GM18502 (cell line): Measurements from ENCODE around the gene KEAP1.

Experiments
- ATAC-seq: cut with Tn5 transposase; IDR thresholded peaks from one replicate; pipeline ENCODE4 v1.9.1; 2021; ENCODE audit warnings: mild to moderate bottlenecking; ENCODE audit not compliant: unreplicated experiment, poor library complexity

KEAP1 gene

GRCh38 chr19:10452726-10453618 is 50.2 kb downstream of the KEAP1 start:
- ATAC-seq: no peak

DNA sequence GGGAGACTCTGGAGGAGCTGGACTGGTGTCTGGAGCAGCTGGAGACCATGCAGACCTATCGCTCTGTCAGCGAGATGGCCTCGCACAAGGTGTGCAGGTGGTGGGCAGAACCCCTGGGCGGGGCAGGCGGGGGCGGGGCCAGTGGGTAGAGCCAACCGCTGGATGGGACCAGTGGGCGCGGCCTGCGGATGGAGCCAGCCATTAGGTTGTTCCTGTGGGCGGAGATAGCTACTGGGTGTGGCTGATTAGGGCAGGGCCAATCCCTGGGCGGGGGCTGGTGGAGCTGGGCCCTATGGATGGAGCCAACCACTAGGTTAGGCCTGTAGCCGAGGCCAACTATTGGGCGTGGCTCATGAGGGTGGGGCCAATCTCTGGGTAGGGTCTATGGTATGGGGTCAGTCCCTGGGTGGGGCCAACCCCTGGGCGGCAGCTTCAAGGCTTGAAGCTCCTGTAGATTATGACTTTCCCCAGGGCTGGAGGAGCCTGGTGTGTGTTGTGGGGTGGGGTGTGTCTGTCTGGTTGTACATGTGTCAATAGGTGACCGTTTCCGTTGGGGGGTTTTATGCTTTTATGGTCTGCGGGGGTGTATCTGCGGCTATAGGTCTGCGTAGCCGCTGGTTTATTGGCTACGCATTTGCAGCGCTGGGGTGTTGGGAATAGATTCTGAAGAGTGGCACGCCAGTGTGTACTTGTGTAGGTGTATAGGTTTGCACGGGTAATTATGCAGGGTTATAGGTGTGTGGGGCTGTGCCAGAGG is 52.1 kb downstream of the KEAP1 start:
- no peak for ATAC-seq

GRCh38 chr19:10450191-10450852 is 52.8 kb downstream of the KEAP1 start:
- no peak for ATAC-seq

GRCh38 chr19:10449037-10449436 is 54.1 kb downstream of the KEAP1 start:
- no peak for ATAC-seq

DNA sequence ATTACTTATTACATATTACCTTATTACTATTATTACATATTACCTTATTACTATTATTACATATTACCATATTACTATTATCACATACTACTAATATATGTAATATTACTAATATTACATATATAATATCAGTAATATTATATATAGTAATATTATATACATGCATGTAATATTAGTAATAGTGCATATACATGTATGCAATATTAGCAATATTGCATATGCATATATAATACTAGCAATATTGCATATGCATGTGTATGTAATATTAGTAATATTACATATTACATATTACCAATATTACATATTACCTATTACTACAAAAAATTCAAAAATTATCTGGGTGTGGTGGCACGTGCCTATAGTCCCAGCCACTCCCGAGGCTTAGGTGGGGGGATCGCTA is 60.5 kb downstream of the KEAP1 start:
- no peak for ATAC-seq

DNA sequence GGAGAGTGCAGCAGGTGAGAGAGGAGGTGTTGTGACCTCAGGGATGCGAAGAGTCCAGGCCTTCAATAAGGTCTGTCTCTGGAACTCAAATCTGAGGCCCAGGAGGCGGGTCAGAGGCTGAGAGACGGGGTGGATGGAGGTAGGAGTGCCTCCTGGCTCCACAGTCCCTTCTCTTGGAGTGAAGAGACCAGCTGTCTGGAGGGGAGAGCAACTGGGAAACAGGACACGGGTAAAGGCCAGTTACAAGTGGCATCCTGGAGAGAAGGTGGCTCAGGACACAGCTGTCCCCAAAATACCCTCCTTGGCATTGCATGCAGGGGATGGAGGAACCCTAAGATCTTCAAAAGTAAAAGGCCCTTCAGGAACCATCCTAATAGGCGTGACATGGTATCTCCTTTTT is 63.6 kb downstream of the KEAP1 start:
- ATAC-seq: no peak
